HG02870 (cell line): ENCODE results near the gene NR6A1.

Experiments
- ATAC-seq: cut with Tn5 transposase; IDR thresholded peaks from one replicate; pipeline ENCODE4 v1.9.1; 2021; ENCODE audit warnings: mild to moderate bottlenecking, moderate library complexity; ENCODE audit not compliant: unreplicated experiment

The NR6A1 gene

DNA sequence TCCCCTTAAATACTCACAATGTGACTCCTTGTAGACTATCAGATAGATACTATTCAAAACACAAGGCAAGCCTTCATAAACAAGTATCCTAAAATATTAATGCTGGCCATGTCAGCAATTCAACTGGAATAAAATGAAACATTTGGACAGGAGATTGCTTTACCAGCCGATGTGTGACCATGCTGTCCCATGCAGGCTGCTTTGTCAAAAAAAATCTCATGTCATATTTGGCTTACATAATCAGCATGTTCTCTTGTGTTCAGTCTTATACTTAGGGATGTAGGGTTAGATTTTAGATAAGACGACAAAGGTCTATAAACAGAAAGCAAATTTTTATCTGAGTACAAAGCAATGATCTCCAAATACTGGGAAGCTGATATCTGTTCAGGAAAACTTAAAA lies 108.5 kb downstream of the NR6A1 start:
- no peak for ATAC-seq

GRCh38 chr9:124661271-124661670 lies 109.8 kb downstream of the NR6A1 start:
- ATAC-seq = no peak

GRCh38 chr9:124660341-124660801 lies 110.7 kb downstream of the NR6A1 start:
- ATAC-seq = no peak

DNA sequence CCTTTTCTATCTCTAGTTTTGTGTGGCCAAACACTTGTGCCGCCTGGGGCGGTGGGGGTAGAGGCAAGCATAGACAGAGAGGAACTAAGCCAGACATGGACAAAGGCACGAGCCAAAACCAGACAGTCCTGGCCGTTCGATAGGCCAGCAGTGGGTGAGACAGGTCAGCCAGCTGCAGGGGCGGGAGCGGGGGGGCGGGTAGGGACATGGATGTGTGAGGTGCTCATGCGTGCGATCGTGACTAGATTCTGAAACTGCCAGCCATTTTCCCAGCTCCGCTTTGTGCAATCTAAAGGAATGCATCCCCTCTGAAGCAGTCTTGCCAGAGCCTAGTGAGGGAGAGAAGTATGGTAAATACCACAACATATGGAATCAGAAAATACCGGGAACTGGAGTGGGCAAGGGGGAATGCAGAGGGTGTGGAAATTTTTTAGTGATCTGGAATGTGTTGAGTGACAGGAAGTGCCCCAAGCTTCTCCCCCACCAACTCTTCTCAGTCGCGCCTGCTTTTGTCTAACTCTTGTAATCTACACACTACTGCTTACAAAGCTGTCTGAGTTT lies 111.9 kb downstream of the NR6A1 start:
- no peak for ATAC-seq

GRCh38 chr9:124658165-124659017 lies 112.7 kb downstream of the NR6A1 start:
- ATAC-seq = peak; percentile 91

DNA sequence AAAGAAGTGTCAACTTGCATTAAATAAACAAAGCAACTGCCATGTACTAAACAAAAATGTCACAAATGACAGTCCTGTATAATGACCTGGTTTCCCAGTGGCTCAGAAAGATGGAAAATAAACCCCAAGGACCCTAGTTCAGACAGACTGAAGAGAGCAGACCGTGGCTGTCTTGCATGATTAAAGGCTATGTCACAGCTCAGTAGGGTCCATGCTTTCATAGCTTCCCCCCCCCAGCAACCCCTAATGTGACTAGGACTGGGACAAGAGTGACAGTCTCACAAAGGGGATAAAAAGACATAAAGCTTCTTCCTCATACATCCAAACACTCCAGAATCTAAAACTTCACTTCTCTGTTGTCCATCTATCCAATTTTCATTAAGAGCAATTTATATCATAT lies 113.6 kb downstream of the NR6A1 start:
- ATAC-seq = no peak

DNA sequence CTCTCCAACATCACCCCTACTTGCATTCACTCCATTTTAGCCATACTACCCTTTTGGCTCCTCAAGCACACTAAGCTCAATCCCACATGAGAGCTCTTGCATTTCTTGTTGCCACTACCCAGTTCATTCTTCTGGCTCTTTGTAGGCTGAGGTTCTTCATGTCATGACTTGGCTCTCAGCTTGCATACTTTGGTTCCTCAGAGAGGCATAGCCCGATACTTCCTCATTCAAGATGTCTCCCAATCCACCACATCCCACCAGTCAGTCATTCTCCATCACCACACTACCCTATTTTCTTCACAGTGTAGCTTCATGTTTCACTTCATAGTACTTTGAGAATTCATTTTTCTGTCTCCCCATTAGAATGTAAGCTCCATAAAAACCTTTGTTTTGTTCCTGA lies 116.7 kb downstream of the NR6A1 start:
- no peak for ATAC-seq

DNA sequence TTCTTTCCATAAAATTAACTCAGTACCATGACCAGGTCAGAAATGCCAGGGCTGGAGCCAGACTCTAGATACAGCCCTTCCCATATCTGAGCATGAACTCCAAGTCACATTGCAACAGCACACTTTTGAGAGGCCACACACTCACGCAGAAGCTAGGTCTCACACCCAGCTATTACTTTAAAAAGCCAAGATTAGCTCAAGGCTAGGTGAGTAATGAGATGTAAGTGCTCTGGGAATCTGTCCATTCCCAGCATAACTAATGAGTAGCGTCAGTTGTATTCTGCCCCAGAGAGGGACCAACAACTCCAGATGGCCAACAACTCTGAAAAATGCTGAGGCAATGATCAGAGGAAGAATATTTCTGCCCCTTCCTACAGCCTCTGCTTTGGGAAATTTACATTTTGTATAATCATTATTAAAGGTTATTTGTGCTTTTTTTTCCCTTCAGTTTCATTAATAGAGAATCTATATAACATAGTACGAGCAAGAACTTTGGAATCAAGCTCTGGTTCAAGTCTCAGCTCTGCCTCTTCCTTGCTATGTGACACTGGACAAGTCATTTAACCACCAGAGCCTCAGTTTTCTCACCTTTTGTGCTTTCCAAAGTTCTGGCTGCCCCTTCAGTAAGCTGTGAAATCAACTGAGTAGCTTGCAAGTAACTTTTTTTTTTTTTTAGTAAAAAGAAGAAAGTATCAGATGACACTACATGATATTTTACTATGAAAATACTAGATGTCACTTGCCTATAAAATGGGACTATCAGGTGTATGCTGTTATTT lies 118.3 kb downstream of the NR6A1 start:
- no peak for ATAC-seq

- no peak for ATAC-seq
Measured at GRCh38 chr9:124652203-124652602, 118.9 kb downstream of the NR6A1 start.

- ATAC-seq = no peak
Measured at GRCh38 chr9:124645274-124645673, 125.8 kb downstream of the NR6A1 start.

DNA sequence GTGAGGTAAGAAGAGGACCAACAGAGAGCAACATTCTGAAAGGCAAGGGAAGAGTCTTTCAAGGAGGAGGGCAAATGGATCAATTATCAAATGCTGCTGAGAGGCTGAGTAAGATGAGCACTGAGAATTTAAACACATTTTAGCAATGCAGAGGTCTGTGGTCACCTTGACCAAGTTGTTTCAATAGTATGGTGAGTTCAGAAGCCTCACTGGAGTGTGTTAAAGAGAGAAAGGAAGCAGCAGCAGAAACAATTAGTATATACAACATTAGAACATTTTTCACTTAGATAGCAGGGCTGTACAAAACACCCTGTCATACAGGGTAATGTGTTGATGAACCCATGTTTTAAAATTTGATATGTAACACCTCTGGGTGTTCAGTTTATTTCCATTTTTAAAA lies 131.5 kb downstream of the NR6A1 start:
- ATAC-seq = no peak

- no peak for ATAC-seq
Measured at GRCh38 chr9:124635285-124635684, 135.8 kb downstream of the NR6A1 start.

- no peak for ATAC-seq
Measured at GRCh38 chr9:124632077-124632621, 139.0 kb downstream of the NR6A1 start.

- no peak for ATAC-seq
Measured at GRCh38 chr9:124631326-124631725, 139.8 kb downstream of the NR6A1 start.

DNA sequence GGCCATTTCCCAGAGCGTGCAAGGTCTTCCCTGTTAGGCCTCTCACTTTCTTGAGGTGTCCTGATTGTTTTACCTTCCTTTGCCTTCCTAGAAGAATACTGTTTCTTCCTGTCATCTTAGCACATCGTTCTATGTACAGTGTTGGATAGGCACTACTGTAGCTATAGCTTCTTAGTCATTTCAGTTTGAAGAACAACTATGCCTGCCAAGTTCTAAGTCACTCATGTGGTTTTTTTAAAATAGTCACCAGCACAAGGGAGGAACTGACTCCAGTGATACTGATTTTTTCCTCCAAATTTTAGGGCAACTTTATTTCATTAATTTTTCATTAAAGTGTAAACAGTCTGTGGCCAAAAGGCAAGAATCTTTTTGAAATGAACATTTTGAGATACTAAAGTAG lies 141.5 kb downstream of the NR6A1 start:
- ATAC-seq = no peak

DNA sequence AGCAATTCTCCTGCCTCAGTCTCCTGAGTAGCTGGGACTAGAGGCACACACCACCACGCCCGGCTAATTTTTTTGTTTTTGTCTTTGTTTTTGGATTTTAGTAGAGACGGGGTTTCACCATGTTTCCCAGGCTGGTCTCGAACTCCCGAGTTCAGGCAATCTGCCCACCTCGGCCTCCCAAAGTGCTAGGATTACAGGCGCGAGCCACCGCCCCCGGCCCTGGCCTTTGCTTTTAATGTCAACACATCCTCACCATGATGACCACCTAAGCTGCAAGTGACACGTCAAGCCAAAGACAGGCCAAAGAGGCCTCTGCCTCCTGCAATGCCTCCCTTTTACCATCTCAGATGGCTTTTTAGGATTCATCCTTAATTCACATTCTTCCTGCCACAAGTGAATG lies 142.4 kb downstream of the NR6A1 start:
- no peak for ATAC-seq

GRCh38 chr9:124626276-124626675 lies 144.8 kb downstream of the NR6A1 start:
- no peak for ATAC-seq

- peak; percentile 49 for ATAC-seq
Measured at GRCh38 chr9:124625087-124625486, 146.0 kb downstream of the NR6A1 start.

- ATAC-seq = no peak
Measured at GRCh38 chr9:124624735-124624992, 146.4 kb downstream of the NR6A1 start.

DNA sequence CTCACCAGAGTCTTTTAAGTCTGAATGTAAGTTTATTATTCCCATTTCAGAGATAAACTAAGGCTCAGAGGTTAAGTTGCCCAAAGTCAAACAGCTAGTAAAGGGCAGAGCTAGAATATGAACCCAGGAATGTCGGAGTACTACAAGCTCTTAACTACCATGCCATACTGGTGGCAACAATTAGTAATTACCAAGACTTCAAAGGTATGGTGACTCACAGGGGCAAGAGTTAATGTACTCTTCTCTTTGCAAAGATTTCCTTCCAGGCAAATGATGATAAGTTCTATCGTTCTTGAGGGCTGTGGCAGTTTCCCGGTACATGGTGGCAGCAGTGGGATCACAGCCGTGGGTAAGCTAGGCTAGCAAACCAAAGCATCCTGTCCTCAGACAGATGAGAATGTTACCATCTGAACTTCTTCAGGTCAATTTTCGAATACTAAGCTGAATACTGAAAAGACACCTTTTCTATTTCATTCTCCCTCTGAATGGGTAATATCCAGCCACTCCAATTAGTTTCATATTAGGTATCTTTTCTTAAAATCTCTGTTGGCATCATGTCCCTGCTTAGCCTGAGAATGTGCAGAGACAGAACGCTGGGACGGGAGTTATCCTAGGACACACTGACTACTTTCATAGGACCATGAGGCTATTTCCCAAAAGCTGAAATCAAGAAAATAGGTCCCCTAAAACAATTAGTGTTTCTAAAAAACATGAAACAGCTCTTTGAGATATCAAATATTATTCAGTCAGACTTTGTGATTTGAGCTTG lies 147.0 kb downstream of the NR6A1 start:
- ATAC-seq = no peak

GRCh38 chr9:124622882-124623281 lies 148.2 kb downstream of the NR6A1 start:
- ATAC-seq = no peak
